AG10803 (cell line): ENCODE data around the gene TERB1.
A peak's percentile ranks its signal among the peaks of the same experiment; 100 is the strongest.

Experiments used
- DNase-seq: peaks from one replicate; pipeline ENCODE4 v3.0.0; 2010; ENCODE audit warnings: low read depth
- H3K4me3 ChIP-seq: 2 replicates; pipeline ENCODE4 v1.5.1; 2011; ENCODE audit warnings: mild to moderate bottlenecking, low read length, control low read depth
- TF ChIP-seq, protein P1 (sequence below): conservative IDR thresholded peaks from 2 replicates; pipeline ENCODE4 v1.5.1; 2011; ENCODE audit warnings: mild to moderate bottlenecking, low read length, control low read depth, inconsistent platforms

The TERB1 gene

GRCh38 chr16:66751053-66751302 is 50.4 kb downstream of the TERB1 start:
- DNase-seq: no peak
- TF ChIP-seq, protein P1, sequence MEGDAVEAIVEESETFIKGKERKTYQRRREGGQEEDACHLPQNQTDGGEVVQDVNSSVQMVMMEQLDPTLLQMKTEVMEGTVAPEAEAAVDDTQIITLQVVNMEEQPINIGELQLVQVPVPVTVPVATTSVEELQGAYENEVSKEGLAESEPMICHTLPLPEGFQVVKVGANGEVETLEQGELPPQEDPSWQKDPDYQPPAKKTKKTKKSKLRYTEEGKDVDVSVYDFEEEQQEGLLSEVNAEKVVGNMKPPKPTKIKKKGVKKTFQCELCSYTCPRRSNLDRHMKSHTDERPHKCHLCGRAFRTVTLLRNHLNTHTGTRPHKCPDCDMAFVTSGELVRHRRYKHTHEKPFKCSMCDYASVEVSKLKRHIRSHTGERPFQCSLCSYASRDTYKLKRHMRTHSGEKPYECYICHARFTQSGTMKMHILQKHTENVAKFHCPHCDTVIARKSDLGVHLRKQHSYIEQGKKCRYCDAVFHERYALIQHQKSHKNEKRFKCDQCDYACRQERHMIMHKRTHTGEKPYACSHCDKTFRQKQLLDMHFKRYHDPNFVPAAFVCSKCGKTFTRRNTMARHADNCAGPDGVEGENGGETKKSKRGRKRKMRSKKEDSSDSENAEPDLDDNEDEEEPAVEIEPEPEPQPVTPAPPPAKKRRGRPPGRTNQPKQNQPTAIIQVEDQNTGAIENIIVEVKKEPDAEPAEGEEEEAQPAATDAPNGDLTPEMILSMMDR: no peak
- peak overlapping the region; percentile 94 for H3K4me3 ChIP-seq

- H3K4me3 ChIP-seq: peak overlapping the region; percentile 94
- TF ChIP-seq, protein P1: no peak
- DNase-seq: peak; percentile 6
Measured at GRCh38 chr16:66750279-66751052, 50.9 kb downstream of the TERB1 start.

- TF ChIP-seq, protein P1: no peak
- DNase-seq: peak; percentile 66
- no peak overlapping the region for H3K4me3 ChIP-seq
Measured at GRCh38 chr16:66746682-66747081, 54.7 kb downstream of the TERB1 start.

- TF ChIP-seq, protein P1: no peak
- H3K4me3 ChIP-seq: no peak overlapping the region
- DNase-seq: no peak
Measured at GRCh38 chr16:66746048-66746447, 55.3 kb downstream of the TERB1 start.

- TF ChIP-seq, protein P1: no peak
- peak; percentile 29 for DNase-seq
- H3K4me3 ChIP-seq: no peak overlapping the region; the same call in 1 of the 2 replicates
Measured at GRCh38 chr16:66741950-66742808, 59.2 kb downstream of the TERB1 start.

DNA sequence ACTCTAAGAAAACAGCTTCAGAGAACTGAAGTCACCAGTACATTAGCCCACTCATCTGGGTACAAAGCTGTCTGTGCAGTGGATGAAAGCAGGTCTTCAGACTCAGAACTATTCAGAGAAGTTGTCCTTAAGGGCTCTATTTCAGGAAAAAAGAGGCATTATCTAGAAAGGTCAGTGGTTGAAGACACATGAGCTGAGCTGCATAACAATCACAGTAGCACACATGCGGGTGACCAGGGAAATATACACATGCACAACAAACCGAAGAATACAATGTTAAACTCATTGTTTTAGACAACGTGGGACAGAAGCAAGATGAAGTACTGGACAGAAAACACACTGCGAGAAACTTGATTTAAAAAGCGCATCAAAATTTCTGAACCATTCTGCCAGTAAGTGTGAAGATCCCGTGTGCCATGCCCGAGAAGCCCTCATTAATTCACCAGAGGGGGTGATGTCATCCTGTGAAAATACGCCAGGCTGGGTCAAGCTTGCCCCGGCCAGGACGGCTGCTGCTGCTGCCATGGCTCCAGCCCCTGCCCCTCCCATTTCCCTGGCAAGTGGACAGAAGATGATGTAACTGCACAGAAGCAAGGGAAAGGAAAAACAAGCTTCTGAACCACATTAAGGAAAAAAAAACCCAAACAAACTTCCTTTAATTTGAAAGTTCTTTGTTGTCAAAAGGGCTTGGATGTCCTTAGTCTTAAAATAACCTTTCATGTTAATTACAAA is 60.0 kb downstream of the TERB1 start:
- TF ChIP-seq, protein P1: no peak
- DNase-seq: peak; percentile 94
- H3K4me3 ChIP-seq: no peak overlapping the region
